Measurements from ENCODE around the gene CEP126. TPM values are rescaled to one million over a fixed set of nuclear protein-coding genes. Genes with fewer than 3 reads are reported as not detected.

The CEP126 gene
- polyA plus RNA-seq, 4 donors: 0.45 to 8.3 (median 0.85) TPM

- FAIRE-seq (no peak), DNase-seq (no peak)
- Histone ChIP-seq H3K9me3 (ENCODE audit: control insufficient read depth in 2 of 2, insufficient read depth in 1 of 2, low read depth in 1 of 2, low read length in 1 of 2) (no peaks in the 10 kb centered on the region), H3K4me3 (ENCODE audit: low read depth in 1 of 3, low read length in 3 of 3) (no peak overlapping the region), H3K27me3 (ENCODE audit: control insufficient read depth in 3 of 3, insufficient read depth in 3 of 3, low read length in 3 of 3) (no peaks in the 10 kb centered on the region), H3K4me1 (ENCODE audit: control insufficient read depth in 3 of 3, insufficient read depth in 2 of 3, low read depth in 1 of 3, low read length in 2 of 3) (peaks cover 0 to 5% (median 2%) of the 10 kb centered on the region in 3 donors), H3K36me3 (ENCODE audit: control insufficient read depth in 3 of 3, insufficient read depth in 2 of 3, low read depth in 1 of 3, low read length in 3 of 3) (peaks cover 0 to 4% (median 0%) of the 10 kb centered on the region in 3 donors), H3K27ac (ENCODE audit: low read depth in 1 of 3, low read length in 2 of 3) (no peak overlapping the region)
Observed at GRCh38 chr11:101917226-101917625, 2.4 kb downstream of the CEP126 start.

GRCh38 chr11:101920992-101921391, 6.2 kb downstream of the CEP126 start:
- 86 to 99% (median 90%) methylated on average over 1 of the region's 1 CpG for WGBS, 3 donors

GRCh38 chr11:101923554-101923953, 8.7 kb downstream of the CEP126 start:
- Histone ChIP-seq H3K9me3 (ENCODE audit: control insufficient read depth in 2 of 2, insufficient read depth in 1 of 2, low read depth in 1 of 2, low read length in 1 of 2) (no peaks in the 10 kb centered on the region), H3K4me3 (ENCODE audit: low read depth in 1 of 3, low read length in 3 of 3) (no peak overlapping the region), H3K36me3 (ENCODE audit: control insufficient read depth in 3 of 3, insufficient read depth in 2 of 3, low read depth in 1 of 3, low read length in 3 of 3) (peaks cover 0 to 4% (median 0%) of the 10 kb centered on the region in 3 donors), H3K4me1 (ENCODE audit: control insufficient read depth in 3 of 3, insufficient read depth in 2 of 3, low read depth in 1 of 3, low read length in 2 of 3) (no peaks in the 10 kb centered on the region), H3K27ac (ENCODE audit: low read depth in 1 of 3, low read length in 2 of 3) (no peak overlapping the region), H3K27me3 (ENCODE audit: control insufficient read depth in 3 of 3, insufficient read depth in 3 of 3, low read length in 3 of 3) (no peaks in the 10 kb centered on the region)
- 22 to 67% (median 46%) methylated on average over 2 of the region's 2 CpGs for WGBS, 3 donors
- DNase-seq (peak; percentile 36 to 46), FAIRE-seq (no peak)

More at GRCh38 chr11:101920992-101921391, 6.2 kb downstream of the CEP126 start:
- Histone ChIP-seq H3K36me3 (ENCODE audit: control insufficient read depth in 3 of 3, insufficient read depth in 2 of 3, low read depth in 1 of 3, low read length in 3 of 3) (peaks cover 0 to 4% (median 0%) of the 10 kb centered on the region in 3 donors), H3K27me3 (ENCODE audit: control insufficient read depth in 3 of 3, insufficient read depth in 3 of 3, low read length in 3 of 3) (no peaks in the 10 kb centered on the region), H3K9me3 (ENCODE audit: control insufficient read depth in 2 of 2, insufficient read depth in 1 of 2, low read depth in 1 of 2, low read length in 1 of 2) (no peaks in the 10 kb centered on the region), H3K4me1 (ENCODE audit: control insufficient read depth in 3 of 3, insufficient read depth in 2 of 3, low read depth in 1 of 3, low read length in 2 of 3) (no peaks in the 10 kb centered on the region), H3K4me3 (ENCODE audit: low read depth in 1 of 3, low read length in 3 of 3) (no peak overlapping the region), H3K27ac (ENCODE audit: low read depth in 1 of 3, low read length in 2 of 3) (no peak overlapping the region)
- DNase-seq (no peak), FAIRE-seq (no peak)

- H3K4me1 ChIP-seq (ENCODE audit: control insufficient read depth in 3 of 3, insufficient read depth in 2 of 3, low read depth in 1 of 3, low read length in 2 of 3): no peaks in the 10 kb centered on the region
- H3K36me3 ChIP-seq (ENCODE audit: control insufficient read depth in 3 of 3, insufficient read depth in 2 of 3, low read depth in 1 of 3, low read length in 3 of 3): no peaks in the 10 kb centered on the region
- no peak overlapping the region for H3K27ac ChIP-seq (ENCODE audit: low read depth in 1 of 3, low read length in 2 of 3)
- peak in 1 of 2 donors; percentile 24 for DNase-seq
- no peak for FAIRE-seq
- H3K9me3 ChIP-seq (ENCODE audit: control insufficient read depth in 2 of 2, insufficient read depth in 1 of 2, low read depth in 1 of 2, low read length in 1 of 2): peaks cover 0 to 3% of the 10 kb centered on the region in 2 donors
- no peak overlapping the region for H3K4me3 ChIP-seq (ENCODE audit: low read depth in 1 of 3, low read length in 3 of 3)
- WGBS, 3 donors: 73 to 80% (median 76%) methylated on average over 5 of the region's 5 CpGs
- no peaks in the 10 kb centered on the region for H3K27me3 ChIP-seq (ENCODE audit: control insufficient read depth in 3 of 3, insufficient read depth in 3 of 3, low read length in 3 of 3)
Observed at GRCh38 chr11:101929294-101929915, 14.6 kb downstream of the CEP126 start.

GRCh38 chr11:101931692-101932091, 16.9 kb downstream of the CEP126 start:
- H3K27ac ChIP-seq (ENCODE audit: low read depth in 1 of 3, low read length in 2 of 3): no peak overlapping the region
- FAIRE-seq (no peak), DNase-seq (no peak)
- H3K27me3 ChIP-seq (ENCODE audit: control insufficient read depth in 3 of 3, insufficient read depth in 3 of 3, low read length in 3 of 3): no peaks in the 10 kb centered on the region
- no peak overlapping the region for H3K4me3 ChIP-seq (ENCODE audit: low read depth in 1 of 3, low read length in 3 of 3)
- H3K9me3 ChIP-seq (ENCODE audit: control insufficient read depth in 2 of 2, insufficient read depth in 1 of 2, low read depth in 1 of 2, low read length in 1 of 2): peaks cover 0 to 3% of the 10 kb centered on the region in 2 donors
- no peaks in the 10 kb centered on the region for H3K4me1 ChIP-seq (ENCODE audit: control insufficient read depth in 3 of 3, insufficient read depth in 2 of 3, low read depth in 1 of 3, low read length in 2 of 3)
- no peaks in the 10 kb centered on the region for H3K36me3 ChIP-seq (ENCODE audit: control insufficient read depth in 3 of 3, insufficient read depth in 2 of 3, low read depth in 1 of 3, low read length in 3 of 3)
- 80 to 85% (median 81%) methylated on average over 6 of the region's 6 CpGs for WGBS, 3 donors

GRCh38 chr11:101940901-101941520, 26.2 kb downstream of the CEP126 start:
- no peak overlapping the region for H3K27ac ChIP-seq (ENCODE audit: low read depth in 1 of 3, low read length in 2 of 3)
- H3K27me3 ChIP-seq (ENCODE audit: control insufficient read depth in 3 of 3, insufficient read depth in 3 of 3, low read length in 3 of 3): no peaks in the 10 kb centered on the region
- 59 to 75% (median 66%) methylated on average over 3 of the region's 3 CpGs for WGBS, 3 donors
- FAIRE-seq (no peak), DNase-seq (no peak)
- no peaks in the 10 kb centered on the region for H3K9me3 ChIP-seq (ENCODE audit: control insufficient read depth in 2 of 2, insufficient read depth in 1 of 2, low read depth in 1 of 2, low read length in 1 of 2)
- H3K4me3 ChIP-seq (ENCODE audit: low read depth in 1 of 3, low read length in 3 of 3): no peak overlapping the region
- H3K4me1 ChIP-seq (ENCODE audit: control insufficient read depth in 3 of 3, insufficient read depth in 2 of 3, low read depth in 1 of 3, low read length in 2 of 3): no peaks in the 10 kb centered on the region
- H3K36me3 ChIP-seq (ENCODE audit: control insufficient read depth in 3 of 3, insufficient read depth in 2 of 3, low read depth in 1 of 3, low read length in 3 of 3): no peaks in the 10 kb centered on the region

- H3K9me3 ChIP-seq (ENCODE audit: control insufficient read depth in 2 of 2, insufficient read depth in 1 of 2, low read depth in 1 of 2, low read length in 1 of 2): no peaks in the 10 kb centered on the region
- 76 to 90% (median 77%) methylated on average over 2 of the region's 2 CpGs for WGBS, 3 donors
- H3K36me3 ChIP-seq (ENCODE audit: control insufficient read depth in 3 of 3, insufficient read depth in 2 of 3, low read depth in 1 of 3, low read length in 3 of 3): no peaks in the 10 kb centered on the region
- peak in 1 of 2 donors; percentile 11 for DNase-seq
- H3K4me3 ChIP-seq (ENCODE audit: low read depth in 1 of 3, low read length in 3 of 3): no peak overlapping the region
- H3K27ac ChIP-seq (ENCODE audit: low read depth in 1 of 3, low read length in 2 of 3): no peak overlapping the region
- H3K27me3 ChIP-seq (ENCODE audit: control insufficient read depth in 3 of 3, insufficient read depth in 3 of 3, low read length in 3 of 3): no peaks in the 10 kb centered on the region
- H3K4me1 ChIP-seq (ENCODE audit: control insufficient read depth in 3 of 3, insufficient read depth in 2 of 3, low read depth in 1 of 3, low read length in 2 of 3): no peaks in the 10 kb centered on the region
- no peak for FAIRE-seq
Observed at GRCh38 chr11:101944923-101945322, 30.1 kb downstream of the CEP126 start.

- H3K36me3 ChIP-seq (ENCODE audit: control insufficient read depth in 3 of 3, insufficient read depth in 2 of 3, low read depth in 1 of 3, low read length in 3 of 3): no peaks in the 10 kb centered on the region
- no peaks in the 10 kb centered on the region for H3K9me3 ChIP-seq (ENCODE audit: control insufficient read depth in 2 of 2, insufficient read depth in 1 of 2, low read depth in 1 of 2, low read length in 1 of 2)
- FAIRE-seq (no peak), DNase-seq (no peak)
- H3K4me3 ChIP-seq (ENCODE audit: low read depth in 1 of 3, low read length in 3 of 3): no peak overlapping the region
- 68 to 83% (median 73%) methylated on average over 4 of the region's 4 CpGs for WGBS, 3 donors
- no peak overlapping the region for H3K27ac ChIP-seq (ENCODE audit: low read depth in 1 of 3, low read length in 2 of 3)
- H3K27me3 ChIP-seq (ENCODE audit: control insufficient read depth in 3 of 3, insufficient read depth in 3 of 3, low read length in 3 of 3): no peaks in the 10 kb centered on the region
- H3K4me1 ChIP-seq (ENCODE audit: control insufficient read depth in 3 of 3, insufficient read depth in 2 of 3, low read depth in 1 of 3, low read length in 2 of 3): no peaks in the 10 kb centered on the region
Observed at GRCh38 chr11:101945448-101945847, 30.6 kb downstream of the CEP126 start.
